ENCODE measurements around the gene GNB1L.

GNB1L gene

GRCh38 chr22:19859861-19860510, 5.3 kb upstream of the GNB1L start:
- Histone ChIP-seq H3K79me1 (replicated peaks; ENCODE audit: low read length, poor library complexity, severe bottlenecking) (no peaks in the 10 kb centered on the region), H3K9ac (ENCODE audit: low read length) (no peak overlapping the region), H3K18ac (ENCODE audit: low read depth in 1 of 2, low read length in 2 of 2) (no peak overlapping the region), H2BK15ac (ENCODE audit: low read depth, poor library complexity, severe bottlenecking) (no peak overlapping the region), H3K27me3 (ENCODE audit: control insufficient read depth in 1 of 2, insufficient read depth in 1 of 2, low read length in 2 of 2) (no peaks in the 10 kb centered on the region), H3K4me3 (ENCODE audit: insufficient read depth in 1 of 2, low read depth in 1 of 2, low read length in 2 of 2) (no peak overlapping the region), H3K4me2 (ENCODE audit: low read length, poor library complexity, severe bottlenecking) (no peak overlapping the region), H2BK120ac (ENCODE audit: low read depth, low read length) (no peak overlapping the region), H2BK5ac (ENCODE audit: low read depth, low read length, poor library complexity, severe bottlenecking) (no peak overlapping the region), H3K14ac (ENCODE audit: low read length in 2 of 2) (no peak overlapping the region), H3K4me1 (ENCODE audit: control insufficient read depth, insufficient read depth, low read depth, low read length) (peaks cover 7% of the 10 kb centered on the region), H2AK5ac (ENCODE audit: low read length, severe bottlenecking) (no peak overlapping the region), H2BK12ac (ENCODE audit: low read length in 2 of 2) (no peak overlapping the region), H3K27ac (ENCODE audit: low read length, poor library complexity, severe bottlenecking) (no peak overlapping the region), H3K9me3 (ENCODE audit: control insufficient read depth, low read length) (no peaks in the 10 kb centered on the region), H4K91ac (ENCODE audit: low read length) (no peak overlapping the region), H4K8ac (ENCODE audit: low read length) (no peak overlapping the region), H3K23ac (ENCODE audit: low read length in 2 of 2) (no peak overlapping the region), H2AFZ (ENCODE audit: low read depth, low read length) (no peak overlapping the region), H3K36me3 (ENCODE audit: control insufficient read depth in 1 of 2, insufficient read depth in 2 of 2, low read depth in 1 of 2, low read length in 2 of 2) (peaks cover 0 to 4% of the 10 kb centered on the region in 2 experiments), H3K4ac (ENCODE audit: low read depth in 1 of 2, low read length in 2 of 2) (no peak overlapping the region)
- no peak for DNase-seq
- 98% methylated on average over 7 of the region's 8 CpGs for WGBS

GRCh38 chr22:19857382-19857781, 2.7 kb upstream of the GNB1L start:
- 100% methylated on average over 1 of the region's 3 CpGs for WGBS
- no peaks in the 10 kb centered on the region for H3K9me3 ChIP-seq (ENCODE audit: control insufficient read depth, low read length)
- no peak overlapping the region for H3K23ac ChIP-seq (ENCODE audit: low read length in 2 of 2)
- H4K8ac ChIP-seq (ENCODE audit: low read length), result no peak overlapping the region
- H3K4me3 ChIP-seq (ENCODE audit: insufficient read depth in 1 of 2, low read depth in 1 of 2, low read length in 2 of 2), result no peak overlapping the region
- H3K18ac ChIP-seq (ENCODE audit: low read depth in 1 of 2, low read length in 2 of 2), result no peak overlapping the region
- no peak overlapping the region for H3K4me2 ChIP-seq (ENCODE audit: low read length, poor library complexity, severe bottlenecking)
- no peak overlapping the region for H2AK5ac ChIP-seq (ENCODE audit: low read length, severe bottlenecking)
- no peaks in the 10 kb centered on the region for H3K79me1 ChIP-seq (replicated peaks; ENCODE audit: low read length, poor library complexity, severe bottlenecking)
- H3K9ac ChIP-seq (ENCODE audit: low read length), result no peak overlapping the region
- no peak overlapping the region for H3K14ac ChIP-seq (ENCODE audit: low read length in 2 of 2)
- DNase-seq, result no peak
- no peak overlapping the region for H3K4ac ChIP-seq (ENCODE audit: low read depth in 1 of 2, low read length in 2 of 2)
- H3K27me3 ChIP-seq (ENCODE audit: control insufficient read depth in 1 of 2, insufficient read depth in 1 of 2, low read length in 2 of 2), result no peaks in the 10 kb centered on the region
- H2BK5ac ChIP-seq (ENCODE audit: low read depth, low read length, poor library complexity, severe bottlenecking), result no peak overlapping the region
- no peak overlapping the region for H3K27ac ChIP-seq (ENCODE audit: low read length, poor library complexity, severe bottlenecking)
- H2BK12ac ChIP-seq (ENCODE audit: low read length in 2 of 2), result no peak overlapping the region
- no peak overlapping the region for H2BK120ac ChIP-seq (ENCODE audit: low read depth, low read length)
- H2BK15ac ChIP-seq (ENCODE audit: low read depth, poor library complexity, severe bottlenecking), result no peak overlapping the region
- H2AFZ ChIP-seq (ENCODE audit: low read depth, low read length), result no peak overlapping the region
- peaks cover 2 to 5% of the 10 kb centered on the region in 2 experiments for H3K36me3 ChIP-seq (ENCODE audit: control insufficient read depth in 1 of 2, insufficient read depth in 2 of 2, low read depth in 1 of 2, low read length in 2 of 2)
- peaks cover 22% of the 10 kb centered on the region for H3K4me1 ChIP-seq (ENCODE audit: control insufficient read depth, insufficient read depth, low read depth, low read length)
- no peak overlapping the region for H4K91ac ChIP-seq (ENCODE audit: low read length)

GRCh38 chr22:19855504-19856409, 1.1 kb upstream of the GNB1L start:
- peak overlapping the region; percentile 86 for H2BK120ac ChIP-seq (ENCODE audit: low read depth, low read length)
- H3K9me3 ChIP-seq (ENCODE audit: control insufficient read depth, low read length), result no peaks in the 10 kb centered on the region
- 45% methylated on average over 23 of the region's 24 CpGs for WGBS
- H2BK15ac ChIP-seq (ENCODE audit: low read depth, poor library complexity, severe bottlenecking), result peak overlapping the region; percentile 98
- no peaks in the 10 kb centered on the region for H3K27me3 ChIP-seq (ENCODE audit: control insufficient read depth in 1 of 2, insufficient read depth in 1 of 2, low read length in 2 of 2)
- peak overlapping the region; percentile 72 for H2AFZ ChIP-seq (ENCODE audit: low read depth, low read length)
- H3K27ac ChIP-seq (ENCODE audit: low read length, poor library complexity, severe bottlenecking), result peak overlapping the region; percentile 39
- peak overlapping the region; percentile 51 to 73 for H2BK12ac ChIP-seq (ENCODE audit: low read length in 2 of 2)
- peak overlapping the region; percentile 93 to 97 for H3K4ac ChIP-seq (ENCODE audit: low read depth in 1 of 2, low read length in 2 of 2)
- DNase-seq, result peak; percentile 46
- peak overlapping the region; percentile 94 for H3K9ac ChIP-seq (ENCODE audit: low read length)
- H3K23ac ChIP-seq (ENCODE audit: low read length in 2 of 2), result peak overlapping the region in 1 of 2 experiments; percentile 74
- H3K4me2 ChIP-seq (ENCODE audit: low read length, poor library complexity, severe bottlenecking), result peak overlapping the region; percentile 93
- H2AK5ac ChIP-seq (ENCODE audit: low read length, severe bottlenecking), result peak overlapping the region; percentile 28
- peak overlapping the region in 1 of 2 experiments; percentile 96 for H3K14ac ChIP-seq (ENCODE audit: low read length in 2 of 2)
- peaks cover 34% of the 10 kb centered on the region for H3K4me1 ChIP-seq (ENCODE audit: control insufficient read depth, insufficient read depth, low read depth, low read length)
- H3K18ac ChIP-seq (ENCODE audit: low read depth in 1 of 2, low read length in 2 of 2), result peak overlapping the region; percentile 96 to 99
- H3K79me1 ChIP-seq (replicated peaks; ENCODE audit: low read length, poor library complexity, severe bottlenecking), result peaks cover 12% of the 10 kb centered on the region
- H2BK5ac ChIP-seq (ENCODE audit: low read depth, low read length, poor library complexity, severe bottlenecking), result no peak overlapping the region
- H3K36me3 ChIP-seq (ENCODE audit: control insufficient read depth in 1 of 2, insufficient read depth in 2 of 2, low read depth in 1 of 2, low read length in 2 of 2), result peaks cover 19 to 20% of the 10 kb centered on the region in 2 experiments
- peak overlapping the region; percentile 83 to 96 for H3K4me3 ChIP-seq (ENCODE audit: insufficient read depth in 1 of 2, low read depth in 1 of 2, low read length in 2 of 2)
- peak overlapping the region; percentile 99 for H4K8ac ChIP-seq (ENCODE audit: low read length)
- H4K91ac ChIP-seq (ENCODE audit: low read length), result peak overlapping the region; percentile 95
